NCI-H510A treated with DMSO at 0.1 percent for 48 hours (cell line): ENCODE results near the gene ATAD3C.
"Not testable (repeated sequence)": the region's sequence is repeated elsewhere in the genome, so short reads cannot be mapped to it uniquely, and the experiment has no call there.

Source experiments
- DNase-seq: peaks from one replicate; lab custom pipeline; 2025; lab: John Stamatoyannopoulos, UW

Gene ATAD3C

GRCh38 chr1:1419363-1419812 lies 30.1 kb upstream of the ATAD3C start:
- no peak for DNase-seq

- peak; percentile 68 for DNase-seq
Measured at GRCh38 chr1:1419813-1420653, 29.5 kb upstream of the ATAD3C start.

GRCh38 chr1:1420654-1421141 lies 28.8 kb upstream of the ATAD3C start:
- peak; percentile 89 for DNase-seq

- peak; percentile 100 for DNase-seq
Measured at GRCh38 chr1:1421147-1421906, 28.2 kb upstream of the ATAD3C start, which contains the start of gene ANKRD65. ANKRD65 (minus strand) TSS chr1:1421276; CDS start chr1:1421005, 271 bp downstream.

- peak; percentile 91 for DNase-seq
Measured at GRCh38 chr1:1421907-1422464, 27.5 kb upstream of the ATAD3C start.

GRCh38 chr1:1422465-1423244 lies 26.8 kb upstream of the ATAD3C start:
- no peak for DNase-seq

- no peak for DNase-seq
Measured at GRCh38 chr1:1423245-1423597, 26.3 kb upstream of the ATAD3C start.

- DNase-seq, result no peak
Measured at GRCh38 chr1:1424707-1425106, 24.8 kb upstream of the ATAD3C start.

GRCh38 chr1:1425426-1425752 lies 24.1 kb upstream of the ATAD3C start:
- no peak for DNase-seq

GRCh38 chr1:1425753-1426495 lies 23.6 kb upstream of the ATAD3C start:
- peak; percentile 70 for DNase-seq

GRCh38 chr1:1426496-1427105 lies 22.9 kb upstream of the ATAD3C start:
- DNase-seq, result no peak

- DNase-seq, result peak; percentile 96
Measured at GRCh38 chr1:1427106-1427819, 22.2 kb upstream of the ATAD3C start.

GRCh38 chr1:1427820-1428148 lies 21.7 kb upstream of the ATAD3C start:
- DNase-seq, result no peak

GRCh38 chr1:1428174-1428573 lies 21.3 kb upstream of the ATAD3C start:
- no peak for DNase-seq

- not testable (repeated sequence) for DNase-seq
Measured at GRCh38 chr1:1428967-1429366, 20.5 kb upstream of the ATAD3C start.

GRCh38 chr1:1429671-1430073 lies 19.8 kb upstream of the ATAD3C start:
- DNase-seq, result peak; percentile 94

- DNase-seq, result peak; percentile 99
Measured at GRCh38 chr1:1430114-1430982, 19.1 kb upstream of the ATAD3C start.

- DNase-seq, result no peak
Measured at GRCh38 chr1:1430992-1431844, 18.3 kb upstream of the ATAD3C start.
